Thyroid gland (tissue), 4 donors: ENCODE data around the gene NCBP3.

ENCODE experiments used
- POLR2A ChIP-seq, 2 donors: fragments of 450-650 bp; IDR thresholded peaks; one replicate each; pipeline ENCODE4 v1.6.1; 2017; ENCODE audit warnings: antibody characterized with exemption in 2 of 2, mild to moderate bottlenecking in 2 of 2, moderate library complexity in 1 of 2
- TF ChIP-seq, protein P1 (sequence below), 6 experiments: fragments of 200-600 bp in 3 of 6; fragments of 450-650 bp in 3 of 6; sonication (generic) in 3 of 6; IDR thresholded peaks; one replicate each; pipeline ENCODE4 v1.5.1; 2016 to 2019; ENCODE audit warnings: antibody characterized with exemption in 6 of 6, mild to moderate bottlenecking in 2 of 6, inconsistent platforms in 1 of 6, moderate library complexity in 1 of 6

DNA sequence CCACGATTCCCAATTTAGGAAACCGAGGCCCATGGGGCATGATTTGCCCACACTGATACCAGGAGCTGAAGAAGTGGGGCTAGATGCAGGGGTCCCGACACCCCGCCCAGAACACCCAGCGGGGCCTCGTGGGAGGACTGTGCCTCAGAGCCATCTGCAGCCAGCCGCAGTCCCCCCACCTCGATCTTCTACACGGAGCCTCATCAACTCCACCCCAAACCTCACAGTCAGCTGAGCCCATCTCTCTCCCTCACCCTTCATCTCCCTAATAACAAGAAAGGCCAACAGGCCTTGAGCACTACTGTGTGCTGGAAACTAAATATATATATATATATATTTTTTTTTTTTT lies 49.2 kb downstream of the NCBP3 start:
- TF ChIP-seq, protein P1, sequence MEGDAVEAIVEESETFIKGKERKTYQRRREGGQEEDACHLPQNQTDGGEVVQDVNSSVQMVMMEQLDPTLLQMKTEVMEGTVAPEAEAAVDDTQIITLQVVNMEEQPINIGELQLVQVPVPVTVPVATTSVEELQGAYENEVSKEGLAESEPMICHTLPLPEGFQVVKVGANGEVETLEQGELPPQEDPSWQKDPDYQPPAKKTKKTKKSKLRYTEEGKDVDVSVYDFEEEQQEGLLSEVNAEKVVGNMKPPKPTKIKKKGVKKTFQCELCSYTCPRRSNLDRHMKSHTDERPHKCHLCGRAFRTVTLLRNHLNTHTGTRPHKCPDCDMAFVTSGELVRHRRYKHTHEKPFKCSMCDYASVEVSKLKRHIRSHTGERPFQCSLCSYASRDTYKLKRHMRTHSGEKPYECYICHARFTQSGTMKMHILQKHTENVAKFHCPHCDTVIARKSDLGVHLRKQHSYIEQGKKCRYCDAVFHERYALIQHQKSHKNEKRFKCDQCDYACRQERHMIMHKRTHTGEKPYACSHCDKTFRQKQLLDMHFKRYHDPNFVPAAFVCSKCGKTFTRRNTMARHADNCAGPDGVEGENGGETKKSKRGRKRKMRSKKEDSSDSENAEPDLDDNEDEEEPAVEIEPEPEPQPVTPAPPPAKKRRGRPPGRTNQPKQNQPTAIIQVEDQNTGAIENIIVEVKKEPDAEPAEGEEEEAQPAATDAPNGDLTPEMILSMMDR (IDR thresholded peaks at IDR 0.05): no peak
- no peak for TF ChIP-seq POLR2A (IDR thresholded peaks at IDR 0.05)
